ENCODE measurements around the gene CSMD2.

Gene CSMD2

DNA sequence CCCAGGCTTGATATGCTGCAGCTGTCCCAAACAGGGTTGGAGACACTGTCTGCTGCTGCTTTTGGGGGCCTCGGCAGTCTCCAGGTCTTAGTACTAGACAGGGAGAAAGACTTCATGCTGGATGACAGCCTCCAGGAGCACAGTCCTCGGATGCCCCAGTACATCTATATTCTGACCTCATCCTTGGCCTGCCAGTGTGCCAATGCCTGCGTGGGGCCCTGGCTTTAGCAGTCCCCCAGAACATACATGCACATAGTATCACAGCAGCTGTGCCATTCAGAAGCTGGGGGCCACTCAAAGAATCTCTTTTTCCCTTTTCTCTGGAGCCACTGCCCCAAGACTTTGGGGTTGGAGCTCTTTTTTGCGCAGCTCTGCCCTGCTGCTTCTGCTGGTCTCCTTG is 697.0 kb downstream of the CSMD2 start:
- DNase-seq (ENCODE audit: low read depth in 4 of 4, low spot score in 1 of 4) = no peak

DNA sequence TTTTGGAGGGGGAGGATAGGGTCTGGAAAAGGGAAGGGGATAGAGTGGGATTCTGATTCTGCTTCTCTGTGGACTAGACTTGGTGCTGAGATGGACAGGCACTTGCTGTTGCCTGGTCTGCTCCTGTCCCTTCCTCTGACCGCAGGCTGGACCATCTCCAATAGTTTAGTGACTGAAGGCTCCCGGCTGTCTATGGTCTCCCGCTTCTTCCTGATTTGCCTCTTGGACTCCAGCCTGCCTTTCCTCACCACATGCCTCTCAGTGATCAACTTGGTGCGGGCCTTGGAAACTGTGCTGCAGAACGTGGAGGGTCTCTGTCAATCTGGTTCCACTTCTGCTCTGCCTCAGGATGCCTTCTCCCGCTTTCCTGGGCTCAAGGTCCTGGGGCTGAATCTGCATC is 698.9 kb downstream of the CSMD2 start:
- no peak for DNase-seq (ENCODE audit: low read depth in 4 of 4, low spot score in 1 of 4)

DNA sequence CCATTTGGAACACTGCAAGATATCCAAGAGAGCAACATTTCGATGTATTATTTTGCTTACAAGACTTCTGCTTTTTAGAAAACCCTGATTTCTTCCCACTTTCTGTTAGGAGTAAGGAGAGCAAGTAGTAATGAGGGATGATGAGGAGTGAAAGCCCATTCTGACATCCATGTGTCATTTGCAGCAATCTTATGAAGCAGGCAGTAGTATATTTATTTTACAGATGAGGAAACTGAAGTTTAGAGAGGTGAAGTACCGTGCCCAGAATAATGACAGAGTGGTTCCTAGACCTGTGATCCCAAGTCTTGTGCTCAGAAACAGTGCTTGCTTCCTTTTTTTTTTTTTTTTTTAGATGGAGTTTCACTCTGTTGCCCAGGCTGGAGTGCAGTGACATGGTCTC is 699.7 kb downstream of the CSMD2 start:
- DNase-seq (ENCODE audit: low read depth in 4 of 4, low spot score in 1 of 4) = no peak

DNA sequence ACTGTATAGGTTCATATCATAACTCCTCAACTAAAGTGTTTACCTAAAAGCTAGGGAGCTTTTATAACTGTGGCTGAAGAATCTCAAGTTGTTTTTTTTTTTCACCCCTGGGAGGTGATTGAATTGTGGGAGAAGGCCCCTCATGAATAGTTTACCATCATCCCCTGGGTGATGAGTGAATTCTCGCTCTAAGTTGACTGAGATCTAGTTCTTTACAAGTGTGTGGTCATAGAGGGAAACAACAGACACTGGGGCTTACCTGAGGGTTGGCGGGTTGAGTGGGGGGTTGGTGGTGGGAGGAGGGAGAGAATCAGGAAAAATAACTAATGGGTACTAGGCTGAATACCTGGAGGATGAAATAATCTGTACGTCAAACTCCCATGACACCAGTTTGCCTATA is 700.5 kb downstream of the CSMD2 start:
- DNase-seq (ENCODE audit: low read depth in 4 of 4, low spot score in 1 of 4) = no peak

Measured in stimulated activated CD4-positive, alpha-beta T cell treated with anti-CD3 and anti-CD28 coated beads, Interleukin-1b, Interleukin-23, amount 100 ng/mL, for 24 hours (primary cell).